ENCODE measurements around the gene MBD6.

MBD6 gene

DNA sequence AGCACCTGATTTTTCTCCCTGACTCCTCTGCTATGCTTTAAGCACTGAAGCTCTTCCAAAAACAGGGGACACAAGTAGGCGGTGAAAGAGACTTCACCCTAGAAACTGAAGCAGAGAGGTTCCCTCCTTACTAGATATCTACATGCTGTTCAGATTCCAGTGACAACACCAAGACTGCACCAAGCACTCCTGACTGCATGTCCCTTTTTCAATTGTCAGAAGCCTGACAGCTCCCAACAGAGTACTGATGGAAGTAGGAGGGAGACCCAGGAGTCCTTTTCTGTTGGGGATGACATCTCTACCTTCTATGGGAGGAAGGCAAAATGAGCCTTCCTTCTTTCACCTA is 13.9 kb downstream of the MBD6 start:
- H3K27ac ChIP-seq (ENCODE audit: low read depth, low read length) = no peak overlapping the region
- H3K79me2 ChIP-seq (ENCODE audit: insufficient read depth, low read length) = no peaks in the 10 kb centered on the region
- no peaks in the 10 kb centered on the region for H4K20me1 ChIP-seq (ENCODE audit: low read depth, low read length)
- no peak for TF ChIP-seq EZH2phosphoT487 (conservative IDR thresholded peaks at IDR 0.05; ENCODE audit: low read length)
- TF ChIP-seq, protein P1, sequence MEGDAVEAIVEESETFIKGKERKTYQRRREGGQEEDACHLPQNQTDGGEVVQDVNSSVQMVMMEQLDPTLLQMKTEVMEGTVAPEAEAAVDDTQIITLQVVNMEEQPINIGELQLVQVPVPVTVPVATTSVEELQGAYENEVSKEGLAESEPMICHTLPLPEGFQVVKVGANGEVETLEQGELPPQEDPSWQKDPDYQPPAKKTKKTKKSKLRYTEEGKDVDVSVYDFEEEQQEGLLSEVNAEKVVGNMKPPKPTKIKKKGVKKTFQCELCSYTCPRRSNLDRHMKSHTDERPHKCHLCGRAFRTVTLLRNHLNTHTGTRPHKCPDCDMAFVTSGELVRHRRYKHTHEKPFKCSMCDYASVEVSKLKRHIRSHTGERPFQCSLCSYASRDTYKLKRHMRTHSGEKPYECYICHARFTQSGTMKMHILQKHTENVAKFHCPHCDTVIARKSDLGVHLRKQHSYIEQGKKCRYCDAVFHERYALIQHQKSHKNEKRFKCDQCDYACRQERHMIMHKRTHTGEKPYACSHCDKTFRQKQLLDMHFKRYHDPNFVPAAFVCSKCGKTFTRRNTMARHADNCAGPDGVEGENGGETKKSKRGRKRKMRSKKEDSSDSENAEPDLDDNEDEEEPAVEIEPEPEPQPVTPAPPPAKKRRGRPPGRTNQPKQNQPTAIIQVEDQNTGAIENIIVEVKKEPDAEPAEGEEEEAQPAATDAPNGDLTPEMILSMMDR (IDR thresholded peaks at IDR 0.05; ENCODE audit: insufficient read depth, low read length, poor library complexity, severe bottlenecking) = no peak
- no peaks in the 10 kb centered on the region for H3K27me3 ChIP-seq (ENCODE audit: low read length)
- no peaks in the 10 kb centered on the region for H3F3A ChIP-seq (ENCODE audit: insufficient read depth)
- H3K4me2 ChIP-seq (ENCODE audit: low read depth, low read length, poor library complexity, severe bottlenecking) = no peak overlapping the region
- H3K9me2 ChIP-seq (replicated peaks; ENCODE audit: insufficient read depth, low read length) = no peaks in the 10 kb centered on the region
- H3K4me3 ChIP-seq (ENCODE audit: insufficient read depth, low read length, poor library complexity, severe bottlenecking) = no peak overlapping the region
- H3K9me3 ChIP-seq (ENCODE audit: insufficient read depth, low read length) = no peaks in the 10 kb centered on the region
- no peak overlapping the region for H2AFZ ChIP-seq (ENCODE audit: low read depth, low read length, severe bottlenecking)
- H3K9ac ChIP-seq (ENCODE audit: low read length) = no peak overlapping the region
- no peaks in the 10 kb centered on the region for H3K36me3 ChIP-seq (ENCODE audit: low read length)

DNA sequence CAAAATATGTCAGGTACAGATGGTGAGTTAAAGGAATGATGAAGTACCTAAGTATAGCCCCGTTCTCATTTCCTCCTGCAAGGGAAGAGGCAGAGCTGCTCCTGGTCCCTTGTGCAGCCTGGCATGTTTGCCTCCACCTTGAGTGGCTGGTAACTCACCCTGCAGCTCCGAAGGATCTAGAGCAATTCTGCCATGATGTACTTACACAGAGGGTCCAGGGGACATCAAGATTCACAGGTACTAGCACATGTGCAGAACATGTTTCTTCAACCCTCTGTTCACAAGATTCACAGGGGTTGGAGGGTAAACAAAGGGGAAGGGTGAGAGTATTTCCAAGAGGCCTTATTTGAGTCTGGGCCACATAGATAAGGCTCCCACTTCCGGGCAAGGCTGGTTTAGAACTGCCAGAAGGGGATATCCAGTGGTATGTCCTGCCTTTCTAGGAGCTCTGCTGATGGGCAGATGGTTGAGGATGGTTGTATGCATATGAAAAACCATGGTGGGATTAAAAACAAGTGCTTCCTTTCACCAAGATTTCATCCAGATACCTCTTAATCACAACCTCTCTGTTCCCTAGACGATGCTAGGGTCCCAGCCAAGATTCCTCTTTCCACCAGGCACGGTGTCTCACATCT is 16.6 kb downstream of the MBD6 start:
- no peak overlapping the region for H2AFZ ChIP-seq (ENCODE audit: low read depth, low read length, severe bottlenecking)
- H3K9me3 ChIP-seq (ENCODE audit: insufficient read depth, low read length) = no peaks in the 10 kb centered on the region
- H3K27ac ChIP-seq (ENCODE audit: low read depth, low read length) = no peak overlapping the region
- H3K9me2 ChIP-seq (replicated peaks; ENCODE audit: insufficient read depth, low read length) = no peaks in the 10 kb centered on the region
- no peaks in the 10 kb centered on the region for H3K27me3 ChIP-seq (ENCODE audit: low read length)
- H3F3A ChIP-seq (ENCODE audit: insufficient read depth) = no peaks in the 10 kb centered on the region
- H3K9ac ChIP-seq (ENCODE audit: low read length) = no peak overlapping the region
- H3K4me3 ChIP-seq (ENCODE audit: insufficient read depth, low read length, poor library complexity, severe bottlenecking) = no peak overlapping the region
- no peaks in the 10 kb centered on the region for H3K36me3 ChIP-seq (ENCODE audit: low read length)
- H3K4me2 ChIP-seq (ENCODE audit: low read depth, low read length, poor library complexity, severe bottlenecking) = no peak overlapping the region
- no peaks in the 10 kb centered on the region for H4K20me1 ChIP-seq (ENCODE audit: low read depth, low read length)
- no peaks in the 10 kb centered on the region; the same call in 1 of the 2 replicates for H3K79me2 ChIP-seq (ENCODE audit: insufficient read depth, low read length)
- TF ChIP-seq, protein P1 (IDR thresholded peaks at IDR 0.05; ENCODE audit: insufficient read depth, low read length, poor library complexity, severe bottlenecking) = no peak
- no peak for TF ChIP-seq EZH2phosphoT487 (conservative IDR thresholded peaks at IDR 0.05; ENCODE audit: low read length)

DNA sequence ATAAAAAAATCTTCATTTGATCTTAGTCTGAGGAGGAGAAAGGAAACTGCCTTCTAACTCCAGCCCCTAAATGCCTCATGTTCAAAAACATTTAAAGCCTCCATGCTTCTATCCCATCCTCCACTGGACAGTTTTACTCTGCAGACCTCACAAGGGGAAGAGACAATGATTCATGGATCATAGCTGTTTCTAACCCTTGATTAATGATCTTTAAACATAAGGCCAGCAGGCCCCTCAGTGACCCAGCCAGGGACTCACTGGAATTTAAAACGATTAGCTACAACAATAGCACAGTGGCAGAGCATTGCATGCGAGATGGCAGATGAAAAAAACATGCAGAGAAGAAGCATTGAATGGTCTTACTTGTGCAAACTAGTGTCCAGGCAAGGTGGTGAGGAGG is 18.4 kb downstream of the MBD6 start:
- TF ChIP-seq, protein P1 (IDR thresholded peaks at IDR 0.05; ENCODE audit: insufficient read depth, low read length, poor library complexity, severe bottlenecking) = no peak
- no peak for TF ChIP-seq EZH2phosphoT487 (conservative IDR thresholded peaks at IDR 0.05; ENCODE audit: low read length)
- Histone ChIP-seq H3K9me2 (replicated peaks; ENCODE audit: insufficient read depth, low read length) (no peaks in the 10 kb centered on the region), H2AFZ (ENCODE audit: low read depth, low read length, severe bottlenecking) (no peak overlapping the region), H3K27me3 (ENCODE audit: low read length) (no peaks in the 10 kb centered on the region), H3K79me2 (ENCODE audit: insufficient read depth, low read length) (peaks cover 14% of the 10 kb centered on the region; the same call in 1 of the 2 replicates), H3K36me3 (ENCODE audit: low read length) (no peaks in the 10 kb centered on the region), H3F3A (ENCODE audit: insufficient read depth) (no peaks in the 10 kb centered on the region), H3K4me3 (ENCODE audit: insufficient read depth, low read length, poor library complexity, severe bottlenecking) (no peak overlapping the region), H3K4me2 (ENCODE audit: low read depth, low read length, poor library complexity, severe bottlenecking) (no peak overlapping the region), H4K20me1 (ENCODE audit: low read depth, low read length) (no peaks in the 10 kb centered on the region), H3K9ac (ENCODE audit: low read length) (no peak overlapping the region), H3K9me3 (ENCODE audit: insufficient read depth, low read length) (no peaks in the 10 kb centered on the region), H3K27ac (ENCODE audit: low read depth, low read length) (no peak overlapping the region)

Measured in SU-DHL-6 (cell line).